Prostate gland (tissue), 2 donors: ENCODE data around the gene SRRM2. TPM values are rescaled to one million over a fixed set of nuclear protein-coding genes. Genes with fewer than 3 reads are reported as not detected.

Experiments
- DNase-seq: peaks from one replicate; pipeline ENCODE4 v3.0.0-alpha.2; 2019; ENCODE audit warnings: low spot score
- H3K27ac ChIP-seq, 2 donors: fragments of 200-600 bp; sonication (generic); 2 replicates each; pipeline ENCODE4 v1.5.1; 2017 to 2019
- H3K27me3 ChIP-seq: fragments of 200-600 bp; sonication (generic); replicated peaks from 2 replicates; pipeline ENCODE4 v1.5.1; 2019; ENCODE audit not compliant: insufficient read depth
- H3K36me3 ChIP-seq, 2 donors: fragments of 200-600 bp; sonication (generic); 1 replicate in 1 of 2; 2 replicates in 1 of 2; pipeline versions ENCODE4 v1.5.1 to v1.8.1; 2017 to 2019
- H3K4me1 ChIP-seq: fragments of 200-600 bp; sonication (generic); replicated peaks from 2 replicates; pipeline ENCODE4 v1.5.1; 2019
- H3K4me3 ChIP-seq, 2 donors: fragments of 200-600 bp; sonication (generic); 2 replicates each; pipeline ENCODE4 v1.5.1; 2017 to 2019
- H3K9me3 ChIP-seq: fragments of 200-600 bp; sonication (generic); 2 replicates; pipeline ENCODE4 v1.5.1; 2017
- POLR2A ChIP-seq: fragments of 450-650 bp; IDR thresholded peaks from one replicate; pipeline ENCODE4 v1.6.1; 2016; ENCODE audit warnings: antibody characterized with exemption, mild to moderate bottlenecking
- POLR2AphosphoS5 ChIP-seq: sonication (generic); formaldehyde crosslinking; IDR thresholded peaks from one replicate; pipeline ENCODE4 v1.6.1; 2017; ENCODE audit warnings: antibody characterized with exemption
- WGBS: methylation state at CpG from one replicate; pipeline ENCODE4 v1.1.5; 2018; 5-methylcytosine and 5-hydroxymethylcytosine counted together
- intact Hi-C: fragments of 100-400 bp; cut with DNase I; formaldehyde crosslinking; loops from one replicate; pipeline ENCODE4 v1.14.2; 2022
- total RNA-seq, 2 donors: library from RNA; depleted of rRNA; stranded (reverse); fragments of >200 nt; gene quantifications; one replicate each; pipeline ENCODE4 v1.1.0, GENCODE V29; 2016
- TF ChIP-seq, protein P1 (sequence below), 4 experiments: fragments of 200-600 bp in 2 of 4; fragments of 450-650 bp in 2 of 4; sonication (generic) in 2 of 4; IDR thresholded peaks; 1 replicate in 3 of 4; 2 replicates in 1 of 4; pipeline ENCODE4 v1.5.1; 2016 to 2019; ENCODE audit warnings: antibody characterized with exemption in 4 of 4, mild to moderate bottlenecking in 2 of 4, moderate library complexity in 2 of 4

SRRM2 gene
- total RNA-seq, 2 donors from 2014 or later, result 287 to 714 TPM

DNA sequence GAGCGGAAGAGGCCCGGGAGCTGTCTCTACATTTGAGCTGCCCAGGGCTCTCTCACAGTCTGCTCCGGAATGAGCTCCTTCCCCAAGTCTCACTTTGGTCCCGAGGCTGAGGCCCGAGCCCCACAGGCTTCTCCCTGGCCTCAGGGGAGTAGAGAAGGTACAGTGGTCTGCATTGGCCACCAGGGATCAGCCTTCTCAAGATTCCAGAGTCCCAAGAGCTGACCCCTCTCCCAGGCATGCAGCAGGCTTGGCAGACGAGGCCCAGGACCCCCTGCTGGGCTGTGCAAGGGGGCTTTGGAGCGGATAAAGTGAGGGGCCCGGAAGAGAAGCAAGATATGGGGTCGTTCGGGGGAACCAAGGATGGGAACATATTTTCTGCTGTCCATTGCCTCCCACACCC, 35.5 kb upstream of the SRRM2 start:
- H3K9me3 ChIP-seq, result no peaks in the 10 kb centered on the region
- intact Hi-C loops, result no loop called here
- DNase-seq, result no peak
- H3K4me1 ChIP-seq, result no peaks in the 10 kb centered on the region
- H3K27me3 ChIP-seq, result no peaks in the 10 kb centered on the region
- TF ChIP-seq POLR2AphosphoS5 (no peak), POLR2A (no peak)
- TF ChIP-seq, protein P1, sequence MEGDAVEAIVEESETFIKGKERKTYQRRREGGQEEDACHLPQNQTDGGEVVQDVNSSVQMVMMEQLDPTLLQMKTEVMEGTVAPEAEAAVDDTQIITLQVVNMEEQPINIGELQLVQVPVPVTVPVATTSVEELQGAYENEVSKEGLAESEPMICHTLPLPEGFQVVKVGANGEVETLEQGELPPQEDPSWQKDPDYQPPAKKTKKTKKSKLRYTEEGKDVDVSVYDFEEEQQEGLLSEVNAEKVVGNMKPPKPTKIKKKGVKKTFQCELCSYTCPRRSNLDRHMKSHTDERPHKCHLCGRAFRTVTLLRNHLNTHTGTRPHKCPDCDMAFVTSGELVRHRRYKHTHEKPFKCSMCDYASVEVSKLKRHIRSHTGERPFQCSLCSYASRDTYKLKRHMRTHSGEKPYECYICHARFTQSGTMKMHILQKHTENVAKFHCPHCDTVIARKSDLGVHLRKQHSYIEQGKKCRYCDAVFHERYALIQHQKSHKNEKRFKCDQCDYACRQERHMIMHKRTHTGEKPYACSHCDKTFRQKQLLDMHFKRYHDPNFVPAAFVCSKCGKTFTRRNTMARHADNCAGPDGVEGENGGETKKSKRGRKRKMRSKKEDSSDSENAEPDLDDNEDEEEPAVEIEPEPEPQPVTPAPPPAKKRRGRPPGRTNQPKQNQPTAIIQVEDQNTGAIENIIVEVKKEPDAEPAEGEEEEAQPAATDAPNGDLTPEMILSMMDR (IDR thresholded peaks at IDR 0.05), result no peak
- H3K4me3 ChIP-seq, result no peak overlapping the region
- H3K36me3 ChIP-seq, result no peaks in the 10 kb centered on the region
- WGBS, result 82% methylated on average over 10 of the region's 10 CpGs
- H3K27ac ChIP-seq, result no peak overlapping the region

GRCh38 chr16:2717383-2718263, 34.8 kb upstream of the SRRM2 start:
- no peaks in the 10 kb centered on the region for H3K4me1 ChIP-seq
- H3K4me3 ChIP-seq, result no peak overlapping the region
- no peaks in the 10 kb centered on the region for H3K36me3 ChIP-seq
- H3K9me3 ChIP-seq, result no peaks in the 10 kb centered on the region
- DNase-seq, result no peak
- H3K27me3 ChIP-seq, result no peaks in the 10 kb centered on the region
- TF ChIP-seq POLR2A, result no peak
- no peak for TF ChIP-seq POLR2AphosphoS5
- TF ChIP-seq, protein P1 (IDR thresholded peaks at IDR 0.05), result no peak
- intact Hi-C loops, result no loop called here
- no peak overlapping the region for H3K27ac ChIP-seq
- 84% methylated on average over 21 of the region's 21 CpGs for WGBS

- intact Hi-C loops, result no loop called here
These were observed 32.9 kb upstream of the SRRM2 start for GRCh38 chr16:2719328-2720063.

DNA sequence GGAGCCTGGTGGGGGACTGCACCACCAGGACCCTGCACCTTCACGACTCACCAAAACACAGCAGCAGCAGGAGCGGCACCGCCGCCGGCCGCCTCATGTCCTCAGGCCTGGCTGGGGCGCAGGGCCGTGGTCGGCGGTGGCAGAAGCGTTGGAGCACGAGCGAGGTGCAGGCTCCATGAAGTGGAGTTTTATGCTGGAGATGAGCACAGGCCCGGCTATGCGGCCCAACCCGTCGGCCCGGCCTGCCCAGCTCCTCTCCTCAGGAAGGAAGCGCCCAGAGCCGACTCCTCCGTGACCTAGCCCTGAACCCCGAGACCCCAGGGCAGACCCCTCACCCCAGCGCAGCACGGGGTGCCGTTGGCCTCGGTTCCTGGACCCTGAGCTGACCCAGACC, 32.4 kb upstream of the SRRM2 start, which contains the start of gene PRSS27:
TSS of gene PRSS27 (minus strand) at position 161 of the 394 bp plus-strand sequence. CDS start at position 97, 64 bp downstream.
- peak within 1 kb of the TSS; percentile 67 to 80 for H3K4me3 ChIP-seq
- H3K36me3 ChIP-seq, result no peaks in the 10 kb centered on the region
- no peak for TF ChIP-seq POLR2A
- no peak for TF ChIP-seq POLR2AphosphoS5
- TF ChIP-seq, protein P1 (IDR thresholded peaks at IDR 0.05), result no peak
- no peak for DNase-seq
- H3K27me3 ChIP-seq, result no peaks in the 10 kb centered on the region
- no peaks in the 10 kb centered on the region for H3K9me3 ChIP-seq
- intact Hi-C loops, result no loop called here
- peak within 1 kb of the TSS; percentile 71 to 80 for H3K27ac ChIP-seq
- WGBS, result 67% methylated on average over 15 of the region's 26 CpGs
- no peaks in the 10 kb centered on the region for H3K4me1 ChIP-seq

More at GRCh38 chr16:2719328-2720063, 32.9 kb upstream of the SRRM2 start:
- DNase-seq, result no peak
- Histone ChIP-seq H3K27me3 (no peaks in the 10 kb centered on the region), H3K9me3 (no peaks in the 10 kb centered on the region), H3K4me1 (no peaks in the 10 kb centered on the region), H3K36me3 (no peaks in the 10 kb centered on the region), H3K27ac (no peak overlapping the region), H3K4me3 (no peak overlapping the region)
- TF ChIP-seq, protein P1 (IDR thresholded peaks at IDR 0.05), result no peak
- TF ChIP-seq POLR2A (no peak), POLR2AphosphoS5 (no peak)
- 81% methylated on average over 13 of the region's 16 CpGs for WGBS
